T-helper 1 cell treated with Interleukin-12 subunit alpha and Interleukin-12 subunit beta and Interleukin-4 antibody, amounts not matched to agents 30 ng/mL and 1 ng/mL, for 36 hours (primary cell): ENCODE measurements around the gene PRPH. TPM values are rescaled to one million over a fixed set of nuclear protein-coding genes. Genes with fewer than 3 reads are reported as not detected.

Source experiments
- intact Hi-C: fragments of 100-400 bp; cut with micrococcal nuclease; formaldehyde crosslinking; loops from one replicate; pipeline ENCODE4 v1.15.1; 2024
- total RNA-seq: library from RNA; stranded (reverse); gene quantifications from 2 replicates; pipeline ENCODE4 v1.2.3, GENCODE V29; 2022

PRPH gene
- total RNA-seq, 1 donor from 2014 or later = not detected

- intact Hi-C loops = loop anchor here (5.0 kb wide), 2 partner anchors 252 to 362 kb away; partner anchors contain the start of gene DHH
Observed at GRCh38 chr12:49344486-49345050, 49.6 kb downstream of the PRPH start.

- intact Hi-C loops = no loop called here
Observed at GRCh38 chr12:49345051-49345824, 50.3 kb downstream of the PRPH start.

GRCh38 chr12:49345825-49346658 lies 51.1 kb downstream of the PRPH start:
- intact Hi-C loops = loop anchor here (2.0 kb wide), 1 partner anchor 21 kb away; the partner anchor contains the start of gene SPATS2

- intact Hi-C loops = loop anchor here (1.0 to 2.0 kb wide), 3 partner anchors 9 to 58 kb away; partner anchors contain the start of genes C1QL4 and SPATS2
Observed at GRCh38 chr12:49346659-49347310, 51.8 kb downstream of the PRPH start, which contains the start of gene DNAJC22. Gene DNAJC22, plus strand, starts transcription at chr12:49346888. Its CDS starts 1,985 bp downstream, at chr12:49348873.

GRCh38 chr12:49347311-49348193 lies 52.6 kb downstream of the PRPH start:
- intact Hi-C loops = loop anchor here (1.0 to 2.0 kb wide), 3 partner anchors 10 to 59 kb away; partner anchors contain the start of genes C1QL4 and SPATS2

Other genes with a start within 250 kb of the PRPH start
- gene KMT2D, start 234.4 kb upstream of the PRPH start, total RNA-seq = 107 and 123 TPM in 2 replicates
- 10.4 and 11.1 TPM in 2 replicates for gene RHEBL1, start 225.2 kb upstream of the PRPH start, total RNA-seq
- gene DHH, start 200.3 kb upstream of the PRPH start, total RNA-seq = 0.07 TPM in 1 of 2 replicates, not detected in the other
- gene LMBR1L, start 184.3 kb upstream of the PRPH start, total RNA-seq = 61.9 and 64.4 TPM in 2 replicates
- gene TUBA1B, start 163.8 kb upstream of the PRPH start, total RNA-seq = 1,474 and 1,482 TPM in 2 replicates
- 57.8 and 58.6 TPM in 2 replicates for gene TUBA1A, start 106.1 kb upstream of the PRPH start, total RNA-seq
- gene TUBA1C, start 30.1 kb upstream of the PRPH start, total RNA-seq = 204 and 205 TPM in 2 replicates
- 62.2 and 67.1 TPM in 2 replicates for gene TROAP, start 28.1 kb downstream of the PRPH start, total RNA-seq
- not detected in 2 replicates for gene C1QL4, start 42.0 kb downstream of the PRPH start, total RNA-seq
- not detected in 2 replicates for gene DNAJC22, start 51.7 kb downstream of the PRPH start, total RNA-seq
- 11.4 and 15.7 TPM in 2 replicates for gene SPATS2, start 72.3 kb downstream of the PRPH start, total RNA-seq
- gene KCNH3, start 243.9 kb downstream of the PRPH start, total RNA-seq = 0.71 and 0.83 TPM in 2 replicates